ENCODE results near the gene SULT1A1. TPM values are rescaled to one million over a fixed set of nuclear protein-coding genes. Genes with fewer than 3 reads are reported as not detected.
"Not testable (repeated sequence)": the region's sequence is repeated elsewhere in the genome, so short reads cannot be mapped to it uniquely, and the experiment has no call there.

SULT1A1 gene
- total RNA-seq, 2 donors from 2014 or later = 61.7 to 150 TPM

DNA sequence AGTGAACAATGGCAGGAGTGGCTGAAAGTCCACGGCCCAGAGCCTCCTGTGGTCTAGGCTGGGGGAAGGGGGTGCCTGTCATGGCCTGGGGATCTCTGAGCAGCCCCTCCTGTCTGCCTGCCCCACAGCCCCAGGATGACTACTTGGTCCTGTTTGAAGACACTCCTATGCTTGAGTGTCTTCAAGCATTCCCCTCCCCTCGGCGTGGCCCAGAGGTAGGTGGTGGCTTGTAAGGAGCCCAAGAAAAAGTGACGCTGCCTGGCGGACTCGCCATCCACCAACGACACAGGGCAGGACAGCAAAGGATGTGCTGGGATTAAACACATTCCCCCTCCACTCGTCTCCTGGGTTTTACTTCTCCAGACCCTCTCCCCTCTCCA is 5.7 kb downstream of the SULT1A1 start:
- DNase-seq = no peak

DNA sequence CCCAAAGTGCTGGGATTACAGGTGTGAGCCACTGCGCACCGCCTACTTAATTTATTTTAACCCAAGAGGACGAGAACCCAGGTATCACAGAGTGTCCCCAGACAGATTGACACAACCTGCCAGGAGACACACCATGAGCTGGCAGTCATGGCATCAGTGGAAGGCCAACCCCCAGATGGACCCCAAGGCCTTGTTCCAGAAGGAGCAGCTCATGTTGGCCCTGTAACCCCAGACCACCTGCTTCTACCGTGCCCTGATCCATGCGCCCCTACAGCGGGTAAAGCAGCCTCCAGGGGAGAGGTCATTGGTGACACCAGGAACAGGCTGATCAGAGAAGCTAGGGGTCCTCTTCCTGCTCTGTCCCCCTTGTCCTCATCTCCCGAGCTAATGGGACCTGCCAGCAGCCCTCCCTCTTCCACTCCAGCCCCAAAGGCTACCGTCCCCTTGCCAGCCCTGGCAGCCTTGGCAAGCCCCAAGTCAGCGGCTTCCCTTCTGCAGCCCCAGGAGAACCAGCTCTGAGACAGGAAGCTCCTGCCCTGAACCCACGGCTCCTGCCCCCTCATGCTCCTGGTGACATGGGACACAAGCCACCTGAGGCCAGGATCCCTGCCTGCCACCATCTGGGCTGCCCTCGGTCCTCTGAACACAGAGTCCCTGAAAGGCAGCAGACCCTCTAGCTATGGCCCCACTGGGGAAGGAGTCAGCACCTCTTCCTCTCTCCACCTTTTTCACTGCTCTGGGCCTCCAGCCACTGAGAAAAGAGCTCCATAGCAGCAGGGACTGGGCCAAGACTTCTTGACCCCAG is 6.3 kb downstream of the SULT1A1 start:
- no peaks in the 10 kb centered on the region for H3K36me3 ChIP-seq
- no peaks in the 10 kb centered on the region for H3K27me3 ChIP-seq
- DNase-seq = no peak
- H3K4me1 ChIP-seq = no peaks in the 10 kb centered on the region
- intact Hi-C loops (cut with DNase I) = no loop called here
- TF ChIP-seq, protein P1, sequence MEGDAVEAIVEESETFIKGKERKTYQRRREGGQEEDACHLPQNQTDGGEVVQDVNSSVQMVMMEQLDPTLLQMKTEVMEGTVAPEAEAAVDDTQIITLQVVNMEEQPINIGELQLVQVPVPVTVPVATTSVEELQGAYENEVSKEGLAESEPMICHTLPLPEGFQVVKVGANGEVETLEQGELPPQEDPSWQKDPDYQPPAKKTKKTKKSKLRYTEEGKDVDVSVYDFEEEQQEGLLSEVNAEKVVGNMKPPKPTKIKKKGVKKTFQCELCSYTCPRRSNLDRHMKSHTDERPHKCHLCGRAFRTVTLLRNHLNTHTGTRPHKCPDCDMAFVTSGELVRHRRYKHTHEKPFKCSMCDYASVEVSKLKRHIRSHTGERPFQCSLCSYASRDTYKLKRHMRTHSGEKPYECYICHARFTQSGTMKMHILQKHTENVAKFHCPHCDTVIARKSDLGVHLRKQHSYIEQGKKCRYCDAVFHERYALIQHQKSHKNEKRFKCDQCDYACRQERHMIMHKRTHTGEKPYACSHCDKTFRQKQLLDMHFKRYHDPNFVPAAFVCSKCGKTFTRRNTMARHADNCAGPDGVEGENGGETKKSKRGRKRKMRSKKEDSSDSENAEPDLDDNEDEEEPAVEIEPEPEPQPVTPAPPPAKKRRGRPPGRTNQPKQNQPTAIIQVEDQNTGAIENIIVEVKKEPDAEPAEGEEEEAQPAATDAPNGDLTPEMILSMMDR (IDR thresholded peaks at IDR 0.05) = no peak
- H3K9me3 ChIP-seq = no peaks in the 10 kb centered on the region
- H3K27ac ChIP-seq = no peak overlapping the region
- no peak overlapping the region for H3K9ac ChIP-seq (ENCODE audit: low read depth in 2 of 2, low read length in 2 of 2)
- H3K4me3 ChIP-seq = no peak overlapping the region

More for the DNA sequence above, 5.7 kb downstream of the SULT1A1 start:
- Histone ChIP-seq H3K4me1 (no peaks in the 10 kb centered on the region), H3K4me3 (no peak overlapping the region), H3K27ac (no peak overlapping the region), H3K9me3 (no peaks in the 10 kb centered on the region), H3K9ac (ENCODE audit: low read depth in 2 of 2, low read length in 2 of 2) (no peak overlapping the region), H3K27me3 (no peaks in the 10 kb centered on the region), H3K36me3 (no peaks in the 10 kb centered on the region)
- intact Hi-C loops (cut with DNase I) = no loop called here
- TF ChIP-seq, protein P1 (IDR thresholded peaks at IDR 0.05) = no peak

DNA sequence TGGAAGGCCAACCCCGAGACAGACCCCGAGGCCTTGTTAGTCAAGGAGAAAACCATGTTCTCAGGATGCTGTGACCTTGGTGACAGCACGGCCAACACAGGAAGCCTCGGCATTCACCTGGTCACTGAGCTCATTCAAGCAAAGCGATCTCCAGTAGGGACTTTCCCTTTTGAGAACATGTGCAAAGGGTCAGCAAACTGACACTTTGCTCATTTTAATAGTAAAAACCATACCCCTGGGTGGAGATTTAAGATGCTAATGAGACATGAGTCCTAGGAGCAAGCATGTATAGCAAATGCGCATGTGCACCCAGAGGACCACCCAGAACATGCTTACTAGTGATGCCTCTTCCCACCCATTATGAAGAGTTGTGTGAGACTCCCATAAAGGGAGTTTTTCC is 7.3 kb downstream of the SULT1A1 start:
- no peak for DNase-seq
- no peak overlapping the region for H3K4me3 ChIP-seq
- TF ChIP-seq, protein P1 (IDR thresholded peaks at IDR 0.05) = no peak
- no peaks in the 10 kb centered on the region for H3K4me1 ChIP-seq
- no peak overlapping the region for H3K9ac ChIP-seq (ENCODE audit: low read depth in 2 of 2, low read length in 2 of 2)
- no peaks in the 10 kb centered on the region for H3K36me3 ChIP-seq
- no peaks in the 10 kb centered on the region for H3K9me3 ChIP-seq
- no peaks in the 10 kb centered on the region for H3K27me3 ChIP-seq
- H3K27ac ChIP-seq = no peak overlapping the region
- intact Hi-C loops (cut with DNase I) = no loop called here

DNA sequence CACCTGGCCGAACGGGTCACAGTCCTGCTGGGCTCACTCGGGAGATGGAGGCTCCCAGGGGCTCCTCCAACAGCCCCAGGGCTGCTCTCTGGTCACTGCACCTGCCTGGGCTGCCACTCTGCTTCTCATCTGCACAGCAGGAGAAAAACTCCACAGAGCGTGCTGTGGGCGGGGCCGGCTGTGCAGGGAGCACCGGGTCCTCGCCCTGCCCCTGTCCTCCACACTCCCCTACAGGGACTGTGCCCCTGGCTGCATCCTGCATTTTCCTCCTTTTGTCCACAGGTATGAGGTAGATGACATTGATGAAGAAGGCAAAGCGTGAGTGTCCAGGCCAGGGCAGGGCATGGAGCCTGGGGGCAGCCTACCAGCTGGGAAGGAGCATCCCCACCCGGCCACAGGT is 7.8 kb downstream of the SULT1A1 start:
- H3K4me1 ChIP-seq; H3K4me3 ChIP-seq; H3K9ac ChIP-seq (ENCODE audit: low read depth in 2 of 2, low read length in 2 of 2); H3K27me3 ChIP-seq; H3K36me3 ChIP-seq; H3K9me3 ChIP-seq; DNase-seq; intact Hi-C loops (cut with DNase I); H3K27ac ChIP-seq: not testable (repeated sequence)

DNA sequence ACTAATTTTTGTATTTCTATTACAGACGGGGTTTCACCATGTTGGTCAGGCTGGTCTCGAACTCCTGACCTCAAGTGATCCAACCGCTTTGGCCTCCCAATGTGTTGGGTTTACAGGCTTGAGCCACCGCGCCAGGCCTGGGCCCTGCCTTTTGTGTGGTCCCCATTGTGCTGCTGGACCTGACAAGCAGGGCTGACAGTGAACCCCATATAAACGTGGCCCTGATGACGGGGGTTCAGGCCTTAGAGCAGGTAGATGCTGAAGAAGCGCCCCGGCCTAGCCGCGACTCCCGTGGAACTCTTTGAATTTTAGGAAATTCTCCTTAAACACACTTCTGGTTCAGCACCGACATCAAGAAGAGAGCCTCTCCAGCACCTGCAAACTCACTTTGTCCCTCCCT is 8.3 kb downstream of the SULT1A1 start:
- H3K9ac ChIP-seq (ENCODE audit: low read depth in 2 of 2, low read length in 2 of 2); DNase-seq; H3K27me3 ChIP-seq; H3K27ac ChIP-seq; H3K36me3 ChIP-seq; H3K4me3 ChIP-seq; H3K4me1 ChIP-seq; intact Hi-C loops (cut with DNase I); H3K9me3 ChIP-seq: not testable (repeated sequence)

DNA sequence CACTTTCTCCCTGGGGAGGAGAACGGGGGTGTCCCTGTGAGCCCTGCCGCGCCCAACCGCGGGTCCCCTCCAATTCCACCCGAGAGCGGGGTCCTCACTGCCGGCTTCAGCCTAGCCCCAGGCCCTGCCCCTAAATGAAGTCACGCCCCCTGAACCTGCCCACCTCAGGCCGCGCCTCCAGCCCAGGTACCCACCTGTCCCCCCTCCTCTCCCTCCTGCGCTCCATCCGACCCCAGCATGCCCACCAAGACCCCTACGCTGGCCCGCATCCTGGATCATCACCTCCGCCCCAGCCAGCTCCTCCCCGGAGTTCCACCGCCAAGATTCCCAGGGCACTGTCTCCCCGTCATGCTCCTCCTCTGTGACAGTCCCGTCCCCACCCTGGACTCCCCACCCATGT is 8.9 kb downstream of the SULT1A1 start:
- H3K4me3 ChIP-seq; H3K27me3 ChIP-seq; H3K36me3 ChIP-seq; DNase-seq; H3K27ac ChIP-seq; H3K9ac ChIP-seq (ENCODE audit: low read depth in 2 of 2, low read length in 2 of 2); H3K9me3 ChIP-seq; H3K4me1 ChIP-seq; intact Hi-C loops (cut with DNase I): not testable (repeated sequence)

DNA sequence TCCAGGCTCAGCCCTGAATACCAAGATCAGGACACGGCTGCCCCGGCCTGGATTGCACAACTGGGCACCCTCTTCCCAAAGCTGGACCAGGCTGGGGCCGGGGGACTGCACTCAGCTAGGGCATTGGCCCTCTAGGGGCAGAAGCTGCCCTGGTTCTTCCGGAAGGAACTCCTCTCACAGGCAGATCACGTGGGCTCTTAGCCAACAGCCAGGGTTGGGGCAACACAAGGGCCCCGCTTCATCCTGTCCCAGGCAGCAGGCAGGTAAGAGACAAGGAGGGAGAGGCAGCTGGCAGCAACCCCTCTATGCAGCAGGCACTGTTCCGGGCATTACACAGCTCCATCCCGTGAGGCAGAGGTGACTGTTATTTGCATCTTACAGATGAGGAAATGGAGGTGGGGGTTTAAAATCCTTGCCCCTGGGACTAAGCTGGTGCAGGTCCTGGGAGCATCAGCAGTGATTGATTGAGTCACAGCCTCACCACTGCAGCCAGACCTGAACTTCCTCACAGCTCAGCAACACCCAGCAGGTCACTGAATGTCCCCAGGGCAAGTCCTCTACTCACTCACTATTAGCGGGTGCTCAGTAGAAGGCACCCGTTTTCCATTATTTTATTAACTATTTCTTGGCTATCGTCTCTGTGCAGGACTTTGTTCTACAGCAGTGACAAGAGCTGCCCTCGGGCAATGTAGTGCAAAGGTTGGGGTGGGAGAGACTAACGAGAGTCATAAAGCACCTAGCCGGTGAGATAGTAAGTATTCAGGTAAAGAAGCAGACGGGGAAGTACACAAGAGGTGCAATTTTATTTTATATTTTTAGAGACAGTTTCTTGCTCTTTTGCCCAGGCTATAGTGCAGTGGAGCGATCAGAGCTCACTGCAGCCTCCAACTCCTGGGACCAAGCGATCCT is 10.2 kb downstream of the SULT1A1 start:
- H3K4me3 ChIP-seq; DNase-seq; intact Hi-C loops (cut with DNase I); H3K27ac ChIP-seq; H3K27me3 ChIP-seq; H3K4me1 ChIP-seq; H3K36me3 ChIP-seq; H3K9me3 ChIP-seq; H3K9ac ChIP-seq (ENCODE audit: low read depth in 2 of 2, low read length in 2 of 2): not testable (repeated sequence)

Data from colonic mucosa (tissue), 4 donors.